ENCODE measurements around the gene PDE6D.
A peak's percentile ranks its signal among the peaks of the same experiment; 100 is the strongest.
"Not testable (repeated sequence)": the region's sequence is repeated elsewhere in the genome, so short reads cannot be mapped to it uniquely, and the experiment has no call there.

PDE6D gene

DNA sequence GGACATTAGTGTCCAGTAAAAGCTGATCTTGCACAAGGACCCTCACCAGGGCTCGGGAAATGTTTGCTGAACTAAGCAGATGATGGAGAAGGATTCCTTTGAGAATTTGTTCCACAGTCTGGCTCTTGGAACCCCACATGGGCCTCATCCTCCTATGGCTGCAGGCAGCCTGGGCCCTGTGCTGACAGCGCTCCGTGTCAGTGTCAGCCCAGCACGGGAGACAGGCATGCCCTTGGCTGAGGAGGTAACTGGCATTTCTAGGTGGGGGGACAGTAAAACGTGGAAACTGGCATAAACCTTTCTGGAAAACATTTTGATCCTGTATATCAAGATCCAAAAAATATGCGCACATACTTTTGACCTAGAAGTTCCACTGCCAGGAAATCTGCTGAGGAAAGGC, 62.3 kb downstream of the PDE6D start:
- no peak for DNase-seq (ENCODE audit: low read depth in 2 of 2)

GRCh38 chr2:231717281-231718171, 63.6 kb downstream of the PDE6D start:
- DNase-seq (ENCODE audit: low read depth in 2 of 2), result peak in 1 of 2 experiments; percentile 29

- no peak for DNase-seq (ENCODE audit: low read depth in 2 of 2)
Observed at GRCh38 chr2:231716666-231717280, 64.3 kb downstream of the PDE6D start.

- DNase-seq (ENCODE audit: low read depth in 2 of 2), result no peak
Observed at GRCh38 chr2:231715988-231716616, 65.0 kb downstream of the PDE6D start.

DNA sequence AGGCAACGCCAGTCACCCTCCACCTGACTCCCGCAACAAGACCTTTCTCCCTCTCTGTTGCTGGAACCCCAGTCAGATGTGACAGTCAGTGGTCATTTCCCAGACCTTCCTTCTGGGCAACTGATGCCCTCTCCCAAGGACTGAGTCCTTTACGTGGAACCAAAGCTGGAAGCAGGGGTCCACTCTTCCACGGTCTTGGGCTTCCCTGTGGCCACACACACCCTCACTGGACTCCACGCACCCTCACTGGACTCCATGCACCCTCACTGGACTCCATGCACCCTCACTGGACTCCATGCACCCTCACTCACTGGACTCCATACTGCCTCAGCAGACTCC, 65.6 kb downstream of the PDE6D start:
- DNase-seq (ENCODE audit: low read depth in 2 of 2), result no peak

DNA sequence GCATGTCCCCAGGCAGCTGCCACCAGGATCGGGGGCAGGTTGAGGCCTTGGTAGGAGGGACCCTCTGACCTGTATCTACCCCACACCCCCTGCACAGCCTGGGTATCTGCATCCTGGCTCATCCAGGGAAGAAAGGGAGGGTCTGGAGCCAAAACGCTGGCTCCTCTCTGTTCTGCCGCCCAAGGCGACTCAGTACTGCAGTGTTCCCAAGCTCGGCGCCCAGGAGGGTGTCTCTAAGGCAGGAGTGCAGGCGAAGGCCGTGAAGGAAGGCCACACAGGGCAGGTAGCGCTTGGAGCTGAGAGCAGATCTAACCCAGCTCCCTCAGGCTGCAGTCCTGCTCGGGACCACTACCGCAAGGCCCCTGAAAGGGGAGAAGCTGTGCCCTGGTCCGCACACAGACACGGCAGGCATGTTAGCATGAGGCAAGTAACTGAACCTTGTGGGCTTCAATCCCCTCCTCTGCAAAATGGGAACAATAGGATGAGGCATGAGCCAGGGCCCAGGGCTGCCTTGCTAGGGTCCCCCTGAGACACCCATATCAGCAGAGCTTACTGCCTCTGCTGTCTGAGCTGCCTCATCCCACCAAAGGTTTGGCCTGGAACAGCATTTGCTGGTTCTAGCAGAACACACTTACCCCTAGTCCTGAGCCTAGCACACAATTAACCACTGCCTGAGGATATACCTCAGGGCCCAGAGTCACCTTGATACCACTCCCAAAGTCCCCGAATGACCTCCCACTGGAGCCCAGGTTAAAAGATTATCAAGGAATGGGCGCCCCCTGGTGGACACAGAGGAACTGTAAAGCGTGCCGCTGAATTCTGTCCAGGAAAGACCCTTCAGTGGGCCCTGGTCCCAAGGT, 66.2 kb downstream of the PDE6D start:
- DNase-seq (ENCODE audit: low read depth in 2 of 2), result peak; percentile 62 to 89

DNA sequence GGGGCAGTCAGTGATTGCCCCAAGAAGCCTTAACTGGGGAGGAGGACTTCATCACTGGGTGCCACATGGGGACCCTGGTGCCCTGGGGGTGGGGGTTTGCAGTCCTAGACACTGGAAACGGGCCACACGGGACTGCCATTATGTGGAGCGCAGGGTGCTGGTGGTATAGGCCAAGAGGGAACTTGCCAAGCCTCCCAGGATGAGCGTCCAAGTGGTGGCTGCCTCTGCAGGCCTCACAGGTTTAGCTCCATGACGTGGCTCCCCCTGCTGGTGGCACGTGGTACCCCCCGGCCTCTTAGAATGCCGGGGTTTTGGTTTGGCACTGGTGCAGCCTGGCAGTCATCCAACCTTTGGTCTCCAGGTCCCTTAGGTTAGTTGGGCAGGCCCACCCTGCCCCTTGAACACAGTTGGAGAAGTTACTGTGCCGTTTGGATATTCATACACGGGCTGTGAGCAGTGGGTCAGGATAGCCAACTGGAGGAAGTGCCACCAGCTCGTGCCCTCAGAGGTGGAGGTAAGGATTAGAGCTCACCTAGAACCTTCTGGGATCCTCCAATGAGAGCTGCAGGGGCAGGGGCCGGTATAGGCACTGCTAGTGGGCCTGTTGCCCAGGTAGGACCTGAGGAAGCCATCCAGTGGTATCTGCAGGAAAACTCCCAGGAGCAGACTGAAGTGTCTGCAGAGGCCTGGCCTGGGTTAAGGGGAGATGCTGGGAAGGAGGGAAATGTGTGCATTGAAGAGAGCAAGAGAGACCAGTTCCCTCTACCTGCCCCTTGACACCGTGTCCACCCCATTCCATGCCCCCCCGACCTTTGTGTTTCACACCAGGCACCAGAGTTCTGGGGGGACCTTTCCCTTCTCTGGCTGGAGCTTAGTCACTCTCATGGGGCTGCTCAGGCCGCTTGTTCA, 67.1 kb downstream of the PDE6D start:
- DNase-seq (ENCODE audit: low read depth in 2 of 2), result peak; percentile 72 to 91

GRCh38 chr2:231713406-231713729, 67.7 kb downstream of the PDE6D start:
- DNase-seq (ENCODE audit: low read depth in 2 of 2), result not testable (repeated sequence)

DNA sequence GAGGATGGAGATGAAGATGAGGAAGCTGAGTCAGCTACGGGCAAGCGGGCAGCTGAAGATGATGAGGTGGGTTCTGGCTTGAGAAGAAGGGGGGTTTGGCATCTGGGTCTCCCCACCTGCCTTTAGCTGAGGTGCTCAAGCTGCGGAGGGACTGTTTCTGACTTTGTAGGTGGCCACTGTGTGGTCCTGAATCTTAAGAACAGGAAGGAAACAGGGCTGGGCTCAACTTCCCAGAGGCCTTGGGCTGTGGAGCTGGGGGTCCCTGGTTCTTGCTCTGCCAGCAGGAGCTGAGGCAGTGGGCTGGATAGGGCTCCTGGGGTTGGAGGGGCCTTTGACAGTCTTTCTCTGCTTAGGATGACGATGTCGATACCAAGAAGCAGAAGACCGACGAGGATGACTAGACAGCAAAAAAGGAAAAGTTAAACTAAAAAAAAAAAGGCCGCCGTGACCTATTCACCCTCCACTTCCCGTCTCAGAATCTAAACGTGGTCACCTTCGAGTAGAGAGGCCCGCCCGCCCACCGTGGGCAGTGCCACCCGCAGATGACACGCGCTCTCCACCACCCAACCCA, 68.5 kb downstream of the PDE6D start:
- peak in 1 of 2 experiments; percentile 34 for DNase-seq (ENCODE audit: low read depth in 2 of 2)

- DNase-seq (ENCODE audit: low read depth in 2 of 2), result no peak
Observed at GRCh38 chr2:231711677-231712450, 69.2 kb downstream of the PDE6D start.

DNA sequence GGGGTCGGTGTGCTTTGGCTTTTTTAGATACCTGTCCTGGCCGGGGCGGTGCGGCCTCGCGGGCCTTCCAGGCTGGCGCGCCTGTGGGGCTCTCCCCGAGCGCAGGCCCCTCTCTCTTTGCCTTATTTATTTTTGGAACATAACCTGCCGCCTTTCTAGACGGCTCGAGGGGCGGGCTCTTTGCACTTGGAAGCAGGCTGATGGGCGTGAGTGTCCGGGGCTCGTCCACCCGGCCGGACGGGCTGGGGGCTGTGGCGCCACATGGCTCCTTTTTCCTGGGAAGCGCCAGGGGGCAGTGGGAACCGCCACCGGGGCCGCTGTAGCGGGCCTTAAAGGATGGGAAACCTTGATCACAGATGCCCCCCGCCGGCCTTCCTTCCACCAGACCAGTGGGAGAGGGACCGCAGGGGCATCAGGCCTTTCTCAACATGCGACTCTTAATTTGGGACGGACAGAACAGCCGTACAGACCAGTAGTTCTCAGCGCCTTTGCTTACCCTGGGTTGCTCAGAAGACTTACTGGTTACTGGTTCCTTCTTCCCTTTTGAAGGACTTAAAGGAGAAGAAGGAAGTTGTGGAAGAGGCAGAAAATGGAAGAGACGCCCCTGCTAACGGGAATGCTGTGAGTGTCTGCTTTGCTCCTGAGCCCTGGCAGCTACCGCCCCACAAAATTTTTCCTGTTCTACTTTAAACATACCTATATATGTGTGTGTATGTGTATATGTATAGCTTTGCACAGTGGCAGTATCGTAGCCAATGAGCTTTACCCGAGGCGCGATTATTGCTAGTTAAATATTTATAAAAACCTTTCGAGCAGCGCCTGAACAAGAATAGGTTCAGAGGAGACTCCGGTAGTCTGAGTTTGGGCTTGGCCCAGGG, 70.0 kb downstream of the PDE6D start:
- peak in 1 of 2 experiments; percentile 24 for DNase-seq (ENCODE audit: low read depth in 2 of 2)

DNA sequence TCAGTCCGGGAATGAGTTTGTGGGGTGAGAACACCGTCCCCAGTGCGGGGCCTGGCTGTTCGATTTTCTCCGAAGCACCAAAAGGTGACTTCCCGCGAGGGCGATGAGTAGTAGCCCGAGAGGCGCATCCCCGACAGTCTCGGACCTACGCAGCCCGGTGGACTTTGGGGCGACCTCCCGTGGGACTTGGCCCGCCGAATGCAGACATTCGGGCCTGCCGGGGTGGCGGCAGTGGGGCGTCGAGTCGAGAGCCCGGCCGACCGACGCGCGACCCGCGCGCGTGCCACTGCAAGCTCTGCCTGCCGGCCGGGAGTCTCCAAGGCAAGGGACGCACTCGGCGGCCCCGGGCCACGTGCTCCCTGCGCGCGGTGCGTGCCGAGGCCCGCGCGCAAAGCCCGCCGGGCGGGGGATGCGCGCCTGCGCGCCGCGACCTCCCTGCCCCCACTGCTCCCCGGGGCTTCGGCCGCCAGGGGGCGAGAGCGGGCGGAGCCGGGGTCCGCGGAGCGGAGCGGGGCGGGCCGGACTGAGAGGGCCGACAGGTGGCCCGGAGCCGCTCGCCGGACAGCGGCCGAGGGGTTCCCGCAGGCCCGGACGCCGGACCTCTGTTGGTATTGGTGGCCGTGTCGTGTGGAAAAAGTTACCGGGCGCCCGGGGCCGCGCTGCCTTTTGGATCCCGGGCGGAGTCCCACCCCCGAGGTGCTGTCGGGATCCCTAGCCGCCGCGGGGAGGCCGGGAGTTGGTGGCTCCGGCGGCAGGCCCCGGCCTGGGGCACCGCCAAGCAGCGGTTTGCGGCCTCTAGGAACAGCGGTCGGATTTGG, 70.9 kb downstream of the PDE6D start:
- peak; percentile 63 to 70 for DNase-seq (ENCODE audit: low read depth in 2 of 2)

DNA sequence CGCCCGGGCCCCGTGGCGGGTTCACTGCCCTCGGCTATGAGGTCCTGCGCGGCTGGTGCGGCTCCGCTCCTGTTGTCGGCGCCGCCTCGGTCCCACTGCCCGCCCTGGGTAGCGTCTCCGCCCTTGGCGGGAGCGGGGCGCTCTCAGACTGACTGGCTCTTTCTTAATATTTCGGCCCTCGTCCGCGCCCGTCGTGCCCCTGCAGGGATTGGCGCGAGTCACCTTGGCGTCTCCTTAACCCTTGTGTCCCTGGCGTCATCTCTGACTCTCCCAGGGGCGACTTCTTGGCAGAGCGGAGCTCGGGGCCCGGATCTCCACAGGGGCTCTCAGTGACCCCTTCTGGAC, 71.5 kb downstream of the PDE6D start:
- no peak for DNase-seq (ENCODE audit: low read depth in 2 of 2)

- peak in 1 of 2 experiments; percentile 46 for DNase-seq (ENCODE audit: low read depth in 2 of 2)
Observed at GRCh38 chr2:231708773-231709635, 72.1 kb downstream of the PDE6D start.

DNA sequence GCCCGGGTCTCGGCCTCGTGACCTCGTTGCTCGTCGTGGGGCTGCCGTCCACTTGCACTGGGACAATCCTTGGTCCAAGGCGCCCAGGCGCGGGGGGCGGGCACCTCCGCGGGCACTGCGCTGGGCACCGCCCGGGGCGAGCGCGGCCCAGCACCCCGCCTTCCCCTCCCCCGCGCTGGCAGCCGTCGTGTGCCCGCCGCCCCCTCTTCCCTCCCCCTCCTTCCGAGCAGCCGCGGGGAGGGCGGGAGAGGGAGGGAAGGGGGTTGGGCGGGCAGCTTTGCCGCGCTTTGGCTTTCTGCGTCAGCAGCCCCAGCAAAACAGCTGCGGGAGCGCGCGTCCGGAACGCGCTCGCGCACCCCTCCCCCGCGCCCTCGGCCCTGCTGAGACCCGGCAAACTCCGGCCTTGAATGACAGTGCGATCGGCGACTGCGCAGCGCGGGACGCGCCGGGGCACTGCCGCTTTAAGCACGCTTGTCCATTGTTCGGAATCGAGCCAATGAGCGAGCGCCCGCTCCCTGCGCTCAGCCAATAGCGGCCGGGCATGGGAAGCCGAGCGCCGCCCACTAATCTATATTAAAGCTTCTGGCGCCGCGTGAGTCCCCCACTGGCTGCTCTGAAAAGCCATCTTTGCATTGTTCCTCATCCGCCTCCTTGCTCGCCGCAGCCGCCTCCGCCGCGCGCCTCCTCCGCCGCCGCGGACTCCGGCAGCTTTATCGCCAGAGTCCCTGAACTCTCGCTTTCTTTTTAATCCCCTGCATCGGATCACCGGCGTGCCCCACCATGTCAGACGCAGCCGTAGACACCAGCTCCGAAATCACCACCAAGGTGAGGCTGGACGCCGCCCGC, 72.9 kb downstream of the PDE6D start, which contains the start of gene PTMA:
Gene PTMA, plus strand, starts transcription at position 599 of the 846 bp plus-strand sequence. Its CDS starts 182 bp downstream, at position 781.
- DNase-seq (ENCODE audit: low read depth in 2 of 2), result peak; percentile 98 to 99

DNA sequence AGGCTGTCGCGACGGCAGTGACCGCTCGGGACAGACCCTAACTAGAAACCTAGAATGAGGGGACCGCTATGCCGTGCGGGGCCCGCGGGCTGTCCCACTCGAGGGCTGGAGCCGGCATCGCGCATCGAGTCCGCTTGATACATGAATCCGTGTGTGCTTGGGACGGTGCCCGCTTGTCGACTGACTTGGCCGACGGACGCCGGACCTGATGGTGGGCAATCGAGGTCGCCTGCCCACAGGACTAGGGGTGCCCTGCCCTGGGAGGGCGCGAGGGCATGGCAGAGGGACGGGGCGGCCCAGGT, 73.5 kb downstream of the PDE6D start:
- peak in 1 of 2 experiments; percentile 28 for DNase-seq (ENCODE audit: low read depth in 2 of 2)

Measured in stimulated activated CD4-positive, alpha-beta T cell treated with anti-CD3 and anti-CD28 coated beads, Interleukin-12 subunit alpha, Interleukin-12 subunit beta, amount 100 ng/mL, for 24 hours (primary cell).